Measurements from ENCODE around the gene COL7A1.
"Not testable (repeated sequence)": the region's sequence is repeated elsewhere in the genome, so short reads cannot be mapped to it uniquely, and the experiment has no call there.

COL7A1 gene

GRCh38 chr3:48536785-48537184 is 58.3 kb downstream of the COL7A1 start:
- Histone ChIP-seq H3K27ac (no peak overlapping the region), H3K9ac (ENCODE audit: insufficient read length) (no peak overlapping the region), H3K36me3 (ENCODE audit: insufficient read depth, low read length) (no peaks in the 10 kb centered on the region), H3K4me3 (no peak overlapping the region), H3K9me3 (ENCODE audit: low read depth, low read length) (no peaks in the 10 kb centered on the region)
- TF ChIP-seq FOXP2 (optimal IDR thresholded peaks at IDR 0.05; ENCODE audit: control extremely low read depth, extremely low read length, insufficient read depth) (no peak), EZH2 (IDR thresholded peaks at IDR 0.05) (no peak), POLR2AphosphoS5 (IDR thresholded peaks at IDR 0.05; ENCODE audit: borderline replicate concordance, low read depth, low read length) (no peak)
- no peak for DNase-seq (ENCODE audit: low read depth, low spot score)

- H3K27ac ChIP-seq, result no peak overlapping the region
- no peak overlapping the region for H3K4me3 ChIP-seq
- H3K9ac ChIP-seq (ENCODE audit: insufficient read length), result no peak overlapping the region
- no peaks in the 10 kb centered on the region for H3K9me3 ChIP-seq (ENCODE audit: low read depth, low read length)
- no peak for DNase-seq (ENCODE audit: low read depth, low spot score)
- H3K36me3 ChIP-seq (ENCODE audit: insufficient read depth, low read length), result no peaks in the 10 kb centered on the region
- TF ChIP-seq EZH2 (IDR thresholded peaks at IDR 0.05) (no peak), POLR2AphosphoS5 (IDR thresholded peaks at IDR 0.05; ENCODE audit: borderline replicate concordance, low read depth, low read length) (no peak), FOXP2 (optimal IDR thresholded peaks at IDR 0.05; ENCODE audit: control extremely low read depth, extremely low read length, insufficient read depth) (no peak)
Observed at GRCh38 chr3:48536116-48536515, 59.0 kb downstream of the COL7A1 start.

GRCh38 chr3:48535578-48535977 is 59.6 kb downstream of the COL7A1 start:
- TF ChIP-seq POLR2AphosphoS5 (IDR thresholded peaks at IDR 0.05; ENCODE audit: borderline replicate concordance, low read depth, low read length), result no peak
- Histone ChIP-seq H3K9me3 (ENCODE audit: low read depth, low read length) (no peaks in the 10 kb centered on the region), H3K9ac (ENCODE audit: insufficient read length) (no peak overlapping the region), H3K27ac (no peak overlapping the region), H3K36me3 (ENCODE audit: insufficient read depth, low read length) (no peaks in the 10 kb centered on the region), H3K4me3 (no peak overlapping the region)
- DNase-seq (ENCODE audit: low read depth, low spot score), result no peak

- Histone ChIP-seq H3K27ac (no peak overlapping the region), H3K9ac (ENCODE audit: insufficient read length) (no peak overlapping the region), H3K4me3 (no peak overlapping the region), H3K36me3 (ENCODE audit: insufficient read depth, low read length) (no peaks in the 10 kb centered on the region), H3K9me3 (ENCODE audit: low read depth, low read length) (no peaks in the 10 kb centered on the region)
- DNase-seq (ENCODE audit: low read depth, low spot score), result no peak
- TF ChIP-seq FOXP2 (optimal IDR thresholded peaks at IDR 0.05; ENCODE audit: control extremely low read depth, extremely low read length, insufficient read depth) (no peak), EZH2 (IDR thresholded peaks at IDR 0.05) (no peak), POLR2AphosphoS5 (IDR thresholded peaks at IDR 0.05; ENCODE audit: borderline replicate concordance, low read depth, low read length) (no peak)
Observed at GRCh38 chr3:48532977-48533337, 62.2 kb downstream of the COL7A1 start.

- no peak overlapping the region for H3K4me3 ChIP-seq
- DNase-seq (ENCODE audit: low read depth, low spot score), result no peak
- no peaks in the 10 kb centered on the region for H3K36me3 ChIP-seq (ENCODE audit: insufficient read depth, low read length)
- TF ChIP-seq FOXP2 (optimal IDR thresholded peaks at IDR 0.05; ENCODE audit: control extremely low read depth, extremely low read length, insufficient read depth), result no peak
- no peak for TF ChIP-seq EZH2 (IDR thresholded peaks at IDR 0.05)
- no peak for TF ChIP-seq POLR2AphosphoS5 (IDR thresholded peaks at IDR 0.05; ENCODE audit: borderline replicate concordance, low read depth, low read length)
- H3K9ac ChIP-seq (ENCODE audit: insufficient read length), result no peak overlapping the region
- no peaks in the 10 kb centered on the region for H3K9me3 ChIP-seq (ENCODE audit: low read depth, low read length)
- H3K27ac ChIP-seq, result no peak overlapping the region
Observed at GRCh38 chr3:48532271-48532976, 62.7 kb downstream of the COL7A1 start.

- not testable (repeated sequence) for H3K27ac ChIP-seq; H3K9me3 ChIP-seq (ENCODE audit: low read depth, low read length); H3K4me3 ChIP-seq; DNase-seq (ENCODE audit: low read depth, low spot score); H3K36me3 ChIP-seq (ENCODE audit: insufficient read depth, low read length); H3K9ac ChIP-seq (ENCODE audit: insufficient read length)
Observed at GRCh38 chr3:48530701-48531100, 64.4 kb downstream of the COL7A1 start.

- DNase-seq (ENCODE audit: low read depth, low spot score), result no peak
- no peaks in the 10 kb centered on the region for H3K36me3 ChIP-seq (ENCODE audit: insufficient read depth, low read length)
- no peak overlapping the region for H3K4me3 ChIP-seq
- H3K9me3 ChIP-seq (ENCODE audit: low read depth, low read length), result no peaks in the 10 kb centered on the region
- TF ChIP-seq EZH2 (IDR thresholded peaks at IDR 0.05), result no peak
- TF ChIP-seq POLR2AphosphoS5 (IDR thresholded peaks at IDR 0.05; ENCODE audit: borderline replicate concordance, low read depth, low read length), result no peak
- TF ChIP-seq FOXP2 (optimal IDR thresholded peaks at IDR 0.05; ENCODE audit: control extremely low read depth, extremely low read length, insufficient read depth), result no peak
- H3K27ac ChIP-seq, result no peak overlapping the region
- no peak overlapping the region for H3K9ac ChIP-seq (ENCODE audit: insufficient read length)
Observed at GRCh38 chr3:48528754-48529153, 66.4 kb downstream of the COL7A1 start.

- DNase-seq (ENCODE audit: low read depth, low spot score), result no peak
- no peak overlapping the region for H3K27ac ChIP-seq
- no peak overlapping the region for H3K4me3 ChIP-seq
- no peaks in the 10 kb centered on the region for H3K9me3 ChIP-seq (ENCODE audit: low read depth, low read length)
- no peaks in the 10 kb centered on the region for H3K36me3 ChIP-seq (ENCODE audit: insufficient read depth, low read length)
- TF ChIP-seq FOXP2 (optimal IDR thresholded peaks at IDR 0.05; ENCODE audit: control extremely low read depth, extremely low read length, insufficient read depth) (no peak), EZH2 (IDR thresholded peaks at IDR 0.05) (no peak), POLR2AphosphoS5 (IDR thresholded peaks at IDR 0.05; ENCODE audit: borderline replicate concordance, low read depth, low read length) (no peak)
- no peak overlapping the region for H3K9ac ChIP-seq (ENCODE audit: insufficient read length)
Observed at GRCh38 chr3:48528048-48528447, 67.1 kb downstream of the COL7A1 start.

- no peaks in the 10 kb centered on the region for H3K36me3 ChIP-seq (ENCODE audit: insufficient read depth, low read length)
- TF ChIP-seq FOXP2 (optimal IDR thresholded peaks at IDR 0.05; ENCODE audit: control extremely low read depth, extremely low read length, insufficient read depth) (no peak), EZH2 (IDR thresholded peaks at IDR 0.05) (no peak), POLR2AphosphoS5 (IDR thresholded peaks at IDR 0.05; ENCODE audit: borderline replicate concordance, low read depth, low read length) (no peak)
Observed at GRCh38 chr3:48524970-48525369, 70.2 kb downstream of the COL7A1 start.

More at GRCh38 chr3:48524970-48525369, 70.2 kb downstream of the COL7A1 start:
- H3K9me3 ChIP-seq (ENCODE audit: low read depth, low read length), result no peaks in the 10 kb centered on the region
- no peak overlapping the region for H3K9ac ChIP-seq (ENCODE audit: insufficient read length)
- H3K4me3 ChIP-seq, result no peak overlapping the region
- no peak overlapping the region for H3K27ac ChIP-seq
- no peak for DNase-seq (ENCODE audit: low read depth, low spot score)

Measured in SK-N-MC (cell line).